AML-193 (cell line): Measurements from ENCODE around the gene ZBTB7C.
A peak's percentile ranks its signal among the peaks of the same experiment; 100 is the strongest.

Source experiments
- DNase-seq, 2 experiments: peaks; one replicate each; lab custom pipeline; 2025; lab: John Stamatoyannopoulos, UW

The ZBTB7C gene

DNA sequence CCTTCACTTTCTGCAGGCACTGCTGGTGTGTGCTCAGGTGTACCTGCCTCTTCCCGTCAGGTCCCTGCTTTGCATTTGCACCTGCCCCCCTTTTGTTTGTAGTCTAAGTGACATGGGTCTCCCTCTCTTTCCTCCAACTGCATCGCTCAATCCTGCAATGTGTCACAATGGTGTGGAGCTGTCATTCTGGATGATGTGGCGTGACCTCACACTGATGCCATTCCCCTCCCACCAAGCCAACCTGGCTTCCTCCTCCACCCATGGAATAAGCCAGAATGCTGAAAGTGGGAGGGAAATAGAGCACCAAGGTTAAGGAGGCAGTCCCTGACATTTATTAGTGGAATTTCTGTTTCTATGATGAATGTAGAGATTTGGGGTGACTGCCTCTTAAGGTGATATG, 156.7 kb downstream of the ZBTB7C start:
- no peak for DNase-seq

DNA sequence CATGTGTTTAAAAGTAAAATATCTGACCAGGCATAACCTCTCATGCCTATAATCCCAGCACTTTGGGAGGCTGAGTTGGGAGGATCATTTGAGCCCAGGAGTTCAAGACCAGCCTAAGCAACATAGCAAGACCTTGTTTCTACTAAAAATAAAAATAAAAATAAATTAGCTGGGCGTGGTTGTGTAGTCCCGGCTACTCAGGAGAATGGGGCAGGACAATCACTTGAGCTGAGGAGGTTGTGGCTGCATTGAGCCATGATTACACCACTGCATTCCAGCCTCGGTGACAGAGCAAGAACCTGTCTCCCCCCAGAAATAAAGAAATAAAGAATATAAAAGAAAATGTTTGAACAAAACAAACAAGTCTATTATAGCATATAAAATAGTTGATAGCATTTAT, 158.3 kb downstream of the ZBTB7C start:
- DNase-seq, result no peak

DNA sequence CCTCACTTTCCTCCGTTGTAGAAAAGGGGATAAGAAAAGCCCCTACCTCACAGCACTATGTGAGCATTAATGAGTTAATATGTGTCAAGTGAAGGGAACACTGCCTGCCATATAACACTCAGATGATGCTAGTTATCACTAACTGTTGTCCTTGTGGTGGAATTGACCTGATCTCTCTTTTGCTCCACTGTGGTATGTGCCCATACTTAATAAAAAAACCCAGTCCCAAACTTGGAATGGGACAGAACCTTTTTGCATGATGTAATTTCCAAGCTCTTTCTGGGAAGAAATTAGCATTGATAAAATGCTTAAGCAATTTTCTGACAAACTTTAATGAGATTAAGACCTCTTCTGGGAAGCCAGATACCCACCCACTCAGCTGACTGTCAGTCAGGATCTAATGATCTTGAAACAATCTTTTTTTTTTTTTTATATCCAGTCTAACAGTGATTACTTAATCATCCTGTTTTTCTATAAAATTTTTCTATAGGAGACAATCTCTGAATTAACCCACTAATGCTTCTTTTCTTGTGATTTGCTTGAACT, 158.7 kb downstream of the ZBTB7C start:
- no peak for DNase-seq

DNA sequence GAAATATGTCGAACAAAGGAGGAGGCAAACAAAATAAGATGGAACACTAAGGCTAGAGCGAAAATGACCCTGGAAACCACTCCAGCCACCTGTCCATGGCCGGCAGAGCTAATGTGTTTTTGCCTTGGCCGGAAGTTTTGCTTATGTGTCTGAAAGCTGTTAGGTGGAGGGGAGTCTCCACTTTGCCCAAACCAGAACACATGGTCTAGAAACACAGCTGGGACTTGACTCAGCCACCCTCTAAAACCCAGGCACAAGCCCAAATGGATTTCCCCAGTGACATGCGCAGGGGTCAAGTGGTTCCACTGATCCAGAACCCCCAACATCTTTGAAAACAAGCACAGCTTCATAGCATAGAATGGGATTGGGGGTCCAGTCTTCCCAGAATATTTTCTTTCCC, 159.3 kb downstream of the ZBTB7C start:
- no peak for DNase-seq

DNA sequence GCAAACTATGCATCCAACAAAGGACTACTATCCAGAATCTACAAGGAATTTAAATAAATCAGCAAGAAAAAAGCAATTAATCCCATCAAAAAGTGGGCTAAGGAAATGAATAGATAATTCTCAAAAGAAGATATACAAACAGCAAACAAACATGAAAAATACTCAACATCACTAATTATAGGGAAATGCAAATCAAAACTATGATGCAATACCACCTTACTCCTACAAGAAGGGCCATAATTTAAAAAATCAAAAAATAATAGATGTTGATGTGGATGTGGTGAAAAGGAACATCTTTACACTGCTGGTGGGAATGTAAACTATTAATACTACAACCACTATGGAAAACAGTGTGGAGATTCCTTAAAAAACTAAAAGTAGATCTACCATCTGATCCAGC, 164.7 kb downstream of the ZBTB7C start:
- DNase-seq, result no peak

DNA sequence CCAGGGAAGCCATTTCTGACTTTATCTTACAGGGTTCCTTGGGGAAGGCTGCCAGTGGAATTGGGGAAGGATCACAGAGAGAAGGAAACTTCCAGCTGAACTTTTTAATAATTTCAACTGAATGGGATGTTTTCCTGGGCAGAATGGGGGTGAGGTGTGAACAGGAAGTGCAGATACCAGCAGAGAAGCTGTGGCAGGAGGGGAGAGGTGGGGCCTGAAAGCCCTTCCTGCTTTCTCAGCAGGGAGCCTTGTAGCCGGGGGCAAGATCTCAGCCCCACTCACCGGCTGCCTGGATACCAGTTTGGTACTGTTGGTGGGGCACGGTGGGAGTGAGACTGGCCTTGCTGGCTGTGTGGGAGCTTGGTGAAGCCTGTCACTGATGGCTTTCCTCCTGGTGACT, 170.5 kb downstream of the ZBTB7C start:
- DNase-seq, result no peak

DNA sequence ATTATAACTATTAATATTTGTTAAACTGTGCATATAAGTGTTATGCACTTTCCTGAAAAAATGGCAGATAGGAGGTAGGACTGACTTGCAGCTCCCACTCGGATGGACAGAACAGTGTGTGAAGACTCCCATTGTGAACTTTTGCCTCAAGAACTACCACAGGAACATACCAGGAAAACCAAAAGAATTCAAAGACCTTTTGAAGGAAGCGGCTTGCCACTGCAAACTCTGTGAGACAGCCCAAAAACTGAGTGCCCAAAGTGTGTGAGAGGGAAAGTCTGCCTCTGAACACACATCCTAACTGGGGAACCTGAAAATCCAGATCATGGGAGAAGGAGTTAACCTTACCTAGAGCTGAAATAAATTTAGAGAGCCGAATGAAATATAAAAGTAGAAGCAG, 171.0 kb downstream of the ZBTB7C start:
- DNase-seq, result no peak

DNA sequence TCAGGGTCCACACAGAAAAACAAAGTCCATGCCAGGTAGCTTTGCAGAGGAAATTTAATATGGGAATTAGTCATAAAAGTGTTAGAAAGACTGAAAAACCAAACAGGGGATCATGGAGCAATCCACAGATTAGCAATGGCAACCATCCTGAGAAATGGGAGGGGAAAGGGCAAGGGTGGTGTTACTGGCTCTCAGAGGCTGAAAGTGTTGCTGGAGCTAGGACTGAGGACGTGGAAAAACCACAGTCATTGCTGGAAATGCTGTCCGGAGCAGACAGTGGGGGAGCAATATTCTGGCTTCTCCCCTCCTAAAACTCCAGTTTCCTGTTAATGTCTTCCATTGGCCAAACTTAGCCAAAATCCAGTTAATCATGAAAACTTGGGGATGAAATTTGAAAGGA, 172.4 kb downstream of the ZBTB7C start:
- no peak for DNase-seq

DNA sequence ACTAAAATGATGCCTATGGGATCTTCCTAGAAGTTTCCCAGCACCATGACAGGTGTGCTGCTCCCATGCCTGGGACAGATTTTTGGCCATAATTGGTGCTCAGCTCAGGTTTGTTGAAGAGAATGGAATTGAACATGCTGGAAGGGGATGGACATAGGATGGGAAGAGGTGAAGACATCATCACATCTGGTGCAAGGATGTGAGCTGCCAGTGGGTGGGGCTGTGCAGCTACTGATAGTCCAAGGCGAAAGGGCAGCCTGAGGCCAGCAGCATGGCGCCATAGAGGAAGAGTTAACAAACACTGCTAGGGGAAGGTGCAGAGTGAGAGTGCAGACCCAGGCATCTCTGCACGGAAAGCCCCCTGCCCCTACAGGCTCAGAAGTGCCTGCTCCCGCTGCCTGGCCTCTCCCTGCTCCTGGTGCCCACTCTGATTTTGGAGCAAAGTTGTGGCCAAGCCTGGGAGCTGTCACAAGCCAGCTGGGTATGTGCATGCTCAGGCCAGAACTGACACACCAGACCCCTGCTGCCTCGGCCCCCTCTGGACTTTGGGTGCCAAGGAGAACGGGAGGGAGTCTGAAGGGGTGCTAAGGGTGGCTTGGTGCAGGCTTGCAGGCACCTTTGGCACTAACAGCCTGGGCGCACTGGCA, 178.6 kb downstream of the ZBTB7C start:
- peak; percentile 76 to 88 for DNase-seq

DNA sequence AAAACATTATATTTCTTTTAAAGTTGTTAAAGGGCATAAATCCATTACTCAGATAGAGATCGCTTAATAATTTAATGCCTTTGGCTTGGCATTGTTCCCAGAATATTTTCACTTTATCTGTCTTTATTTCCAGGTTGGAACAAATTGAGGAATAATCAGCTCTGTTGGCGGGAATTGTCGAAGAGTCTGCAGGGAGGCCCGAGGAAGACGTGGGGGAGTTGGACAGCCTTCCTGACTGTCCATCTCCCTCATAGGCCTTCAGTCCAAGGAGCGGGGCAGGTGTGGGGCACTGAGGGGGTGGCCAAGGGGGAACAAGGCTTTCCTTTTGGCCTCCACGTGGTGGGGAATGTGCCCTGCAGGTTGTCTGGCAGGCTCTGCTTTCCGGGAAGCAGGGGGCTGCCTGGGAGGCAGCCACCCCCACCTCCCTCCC, 179.6 kb downstream of the ZBTB7C start:
- DNase-seq, result no peak

DNA sequence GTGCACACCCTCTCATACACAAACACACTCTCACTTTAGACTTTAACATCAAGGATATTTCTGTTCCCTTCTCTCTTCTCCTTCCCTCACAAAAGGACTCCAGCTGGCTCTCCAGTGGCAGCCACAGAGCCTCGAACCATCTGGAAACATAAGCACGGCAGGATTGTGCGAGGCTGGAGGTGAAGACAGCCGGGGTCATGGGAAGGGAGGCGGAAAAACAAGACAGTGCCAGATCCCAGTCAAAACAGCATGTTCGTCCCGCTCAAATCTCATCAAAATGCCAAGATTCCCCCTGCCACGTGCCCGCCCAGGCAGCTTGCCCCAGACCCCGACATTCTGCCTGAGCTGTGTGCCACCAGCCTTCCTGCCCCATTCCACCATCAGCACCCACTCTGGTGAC, 180.3 kb downstream of the ZBTB7C start:
- no peak for DNase-seq

DNA sequence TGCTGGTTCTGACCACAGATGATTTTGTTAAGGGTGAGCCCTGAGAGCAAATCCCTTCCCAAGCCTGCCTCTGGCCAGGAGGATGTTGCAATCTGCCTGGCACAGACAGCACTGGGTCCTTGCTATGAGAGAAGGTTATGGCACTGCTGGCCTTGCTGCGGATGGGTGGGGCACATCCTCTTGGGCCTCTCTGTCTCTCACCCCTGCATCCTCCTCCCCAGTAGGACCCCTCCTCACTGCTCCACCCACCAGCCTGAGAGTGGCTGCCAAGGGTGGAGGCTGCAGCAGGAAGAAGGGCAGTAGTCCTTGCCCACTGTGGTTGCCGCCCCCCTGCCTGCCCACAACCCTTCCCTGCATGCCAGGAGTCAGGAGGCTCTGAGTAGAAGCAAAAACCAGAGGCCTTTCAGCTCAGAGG, 180.9 kb downstream of the ZBTB7C start:
- peak in 1 of 2 experiments; percentile 20 for DNase-seq

DNA sequence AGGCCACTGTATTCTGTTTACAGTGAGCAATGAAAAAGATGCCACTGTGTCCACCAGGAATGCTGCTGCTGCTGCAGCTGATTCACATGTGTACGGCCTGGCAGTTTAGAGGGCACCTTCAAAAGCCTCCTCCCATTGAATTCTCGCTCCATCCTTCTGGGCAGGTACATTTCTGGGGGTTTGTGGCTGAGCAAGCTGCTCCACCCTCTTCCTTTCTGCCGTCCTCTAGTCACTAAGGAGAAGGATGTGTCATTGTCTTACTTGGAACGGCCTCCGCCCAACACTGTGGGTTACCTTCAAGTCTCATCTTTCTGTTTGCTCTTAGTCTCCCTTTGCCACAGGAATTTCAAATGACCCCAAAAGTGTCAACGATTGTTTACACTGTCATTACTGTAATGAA, 182.0 kb downstream of the ZBTB7C start:
- no peak for DNase-seq

DNA sequence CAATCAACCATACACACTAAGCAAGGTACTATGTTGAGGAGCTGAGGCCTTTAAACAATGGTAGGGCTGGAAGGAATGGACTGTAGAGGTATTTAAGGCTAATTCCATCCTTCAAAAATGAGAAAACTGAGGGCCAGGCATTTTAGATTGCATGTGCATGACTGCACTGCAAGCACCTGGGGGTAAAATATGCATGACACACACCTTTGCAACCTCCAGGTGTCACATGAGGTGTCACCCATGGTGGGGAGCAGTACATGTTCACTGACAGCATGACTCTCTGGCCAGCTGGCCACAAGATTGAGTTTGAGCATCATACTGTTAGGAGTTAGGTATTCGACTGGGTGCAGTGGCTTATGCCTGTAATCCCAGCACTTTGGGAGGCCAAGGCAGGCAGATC, 182.8 kb downstream of the ZBTB7C start:
- no peak for DNase-seq

DNA sequence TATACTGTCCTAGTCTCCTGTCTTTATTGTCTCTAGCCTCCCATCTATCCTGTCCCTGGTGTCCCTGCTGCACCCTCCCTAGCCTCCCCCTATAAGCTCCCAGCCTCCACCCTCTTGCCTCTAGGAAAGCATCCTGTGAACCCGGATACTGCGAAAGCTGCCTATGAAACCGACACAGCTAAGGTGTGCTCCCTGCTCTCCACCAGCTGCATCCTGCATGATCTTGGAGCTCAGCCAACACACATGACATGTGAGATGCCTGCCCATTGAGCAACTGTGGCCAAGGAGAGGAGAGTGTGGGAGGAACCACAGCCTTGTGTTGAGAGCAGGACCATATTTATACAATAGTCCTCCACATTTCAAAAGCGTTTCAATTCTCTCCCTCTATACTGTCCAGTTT, 187.1 kb downstream of the ZBTB7C start:
- peak; percentile 71 to 72 for DNase-seq

DNA sequence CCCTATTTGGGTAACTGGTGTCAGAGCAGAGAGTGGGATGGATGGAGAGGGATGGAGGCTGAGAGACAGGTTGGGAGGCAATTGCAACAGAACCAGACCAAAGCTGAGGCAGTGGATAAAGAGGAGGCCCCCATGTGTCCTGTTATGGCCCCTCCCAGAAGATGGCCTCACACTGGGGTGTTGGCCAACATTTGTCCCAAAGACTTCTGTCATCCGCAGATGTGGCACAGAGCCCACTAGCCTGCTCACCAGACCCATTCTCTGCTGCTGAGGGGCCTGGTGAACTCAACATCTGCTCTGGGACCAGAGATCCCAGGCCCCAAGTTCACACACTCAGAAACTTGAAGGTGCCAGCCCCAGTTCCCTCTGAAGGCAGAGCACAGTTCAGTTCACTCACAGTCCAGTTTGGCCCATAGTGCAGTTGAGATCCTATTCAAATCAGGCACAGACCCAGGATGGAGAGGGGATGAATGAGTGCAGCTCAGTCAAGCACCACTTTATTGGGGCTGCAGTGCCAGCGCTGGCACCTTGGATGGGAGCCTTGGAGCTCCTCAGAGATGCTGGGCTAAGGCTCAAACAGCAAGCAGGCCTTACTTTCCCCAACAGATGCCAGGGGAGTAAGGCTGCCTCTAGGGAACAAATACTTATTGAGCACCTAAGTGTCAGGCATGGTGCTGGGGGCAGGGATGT, 189.2 kb downstream of the ZBTB7C start:
- no peak for DNase-seq

DNA sequence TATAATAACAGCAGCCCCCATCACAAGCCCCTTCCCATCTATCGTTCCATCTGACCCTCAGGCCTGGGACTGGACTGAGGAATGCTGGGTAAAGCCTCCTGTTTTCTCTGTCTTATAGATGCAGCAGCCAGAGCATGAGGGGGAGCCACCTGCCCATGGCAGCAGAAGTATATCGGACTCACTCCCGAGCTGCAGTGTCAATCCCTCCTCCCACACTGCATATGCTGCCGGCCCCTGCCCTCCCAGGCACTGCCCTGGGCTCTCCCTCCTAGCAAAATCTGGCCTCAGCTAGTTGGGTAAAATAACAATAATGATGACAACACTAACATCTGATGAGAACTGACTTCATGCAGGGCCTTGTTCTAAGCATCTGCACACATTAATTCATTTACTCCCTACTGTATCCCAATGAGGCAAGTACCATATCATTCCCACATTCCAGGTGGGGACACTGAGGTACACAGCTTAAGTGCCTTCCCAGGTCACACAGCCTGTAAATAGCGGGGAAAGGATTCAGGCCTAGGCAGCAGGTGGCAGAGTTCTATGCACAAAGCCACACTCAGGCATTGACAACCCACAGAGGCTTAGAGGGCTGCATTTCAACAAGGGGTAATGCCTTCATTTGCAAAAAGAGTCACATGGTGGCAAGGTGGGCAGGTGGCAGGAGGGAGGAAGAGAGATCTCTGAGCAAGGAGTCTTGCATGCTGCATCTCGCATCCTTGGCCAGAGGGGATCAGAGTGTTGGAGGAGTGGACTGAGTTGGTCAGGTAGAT, 190.0 kb downstream of the ZBTB7C start:
- no peak for DNase-seq

DNA sequence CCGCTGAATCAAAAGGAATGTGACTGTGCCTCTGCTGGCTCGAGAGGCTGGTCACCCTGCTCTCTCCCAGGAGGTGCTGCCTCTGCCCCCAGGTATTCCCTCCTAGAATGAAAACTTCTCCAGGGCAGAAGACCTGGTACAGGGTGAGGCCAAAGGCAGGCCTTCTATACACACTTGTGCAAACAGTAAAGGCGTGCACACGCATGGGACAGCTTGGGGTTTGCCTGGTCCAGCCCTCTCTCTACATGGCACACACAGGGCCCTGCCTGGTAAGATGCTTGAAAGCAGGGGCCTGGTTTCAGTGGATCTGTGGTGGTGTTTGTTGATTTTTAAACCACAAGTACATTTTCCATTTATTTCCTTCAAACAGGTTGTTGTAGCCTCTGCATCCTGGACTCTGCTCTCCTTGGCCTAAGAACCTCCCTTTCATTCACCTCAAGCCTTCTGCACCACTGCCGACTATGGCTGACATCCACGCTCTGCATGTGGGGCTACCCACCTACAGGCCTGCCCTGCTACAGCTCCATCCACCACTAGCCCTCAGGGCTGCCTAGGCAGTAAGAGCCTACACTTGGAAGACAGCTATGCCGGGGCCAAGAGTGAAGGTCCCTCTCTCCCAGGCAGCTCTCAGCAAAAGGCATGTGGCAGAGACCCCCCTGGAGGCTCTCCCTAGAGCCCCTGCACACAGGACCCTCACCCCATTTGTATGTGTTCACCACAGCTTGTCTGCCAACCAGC, 190.7 kb downstream of the ZBTB7C start:
- DNase-seq, result no peak

DNA sequence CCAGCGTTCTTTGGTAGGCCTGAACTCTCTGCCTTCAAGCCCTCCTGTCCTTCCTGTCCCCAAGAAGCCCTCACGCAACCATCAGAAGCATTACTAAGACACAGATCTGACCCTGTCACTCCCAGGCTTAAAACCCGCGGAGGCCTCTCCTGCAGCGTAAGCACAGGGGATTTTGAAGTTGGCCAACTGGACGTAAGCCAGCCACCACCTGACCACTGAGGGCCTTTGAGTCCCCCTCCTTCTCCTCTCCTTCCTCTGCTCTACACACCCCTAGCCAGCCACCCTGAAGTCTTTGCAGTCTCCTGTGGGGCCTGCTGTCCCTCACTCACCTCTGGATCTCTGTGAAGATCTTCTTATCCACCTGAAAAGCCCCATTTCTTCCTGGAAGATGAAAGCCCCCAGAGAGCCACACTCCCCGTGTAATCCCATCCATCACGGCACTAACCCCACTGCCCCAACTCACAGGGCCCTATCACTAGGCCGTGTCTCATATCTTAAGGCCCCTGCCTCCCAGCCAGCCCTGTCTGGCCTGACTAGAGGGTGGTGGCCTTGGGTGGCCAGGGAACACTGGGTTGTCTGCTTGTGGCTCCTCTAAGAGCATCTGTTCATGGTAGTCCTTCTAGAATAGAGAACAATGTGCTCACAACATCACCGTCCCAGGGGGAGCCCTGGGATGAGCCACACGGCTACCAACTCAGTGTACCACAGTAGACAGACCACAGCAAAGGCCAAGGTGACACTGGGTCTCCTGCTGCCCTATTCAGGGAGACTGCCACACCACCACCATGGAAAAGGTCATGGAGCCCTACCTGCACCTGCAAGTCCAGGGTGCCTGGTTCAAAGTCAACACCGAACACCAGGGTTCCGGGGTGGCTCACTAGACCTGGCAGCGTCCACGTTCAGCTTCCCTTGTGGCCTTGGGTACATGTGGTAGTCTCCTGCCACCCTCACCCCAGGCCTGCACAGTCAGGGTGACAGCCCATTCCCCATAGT, 191.6 kb downstream of the ZBTB7C start:
- no peak for DNase-seq

DNA sequence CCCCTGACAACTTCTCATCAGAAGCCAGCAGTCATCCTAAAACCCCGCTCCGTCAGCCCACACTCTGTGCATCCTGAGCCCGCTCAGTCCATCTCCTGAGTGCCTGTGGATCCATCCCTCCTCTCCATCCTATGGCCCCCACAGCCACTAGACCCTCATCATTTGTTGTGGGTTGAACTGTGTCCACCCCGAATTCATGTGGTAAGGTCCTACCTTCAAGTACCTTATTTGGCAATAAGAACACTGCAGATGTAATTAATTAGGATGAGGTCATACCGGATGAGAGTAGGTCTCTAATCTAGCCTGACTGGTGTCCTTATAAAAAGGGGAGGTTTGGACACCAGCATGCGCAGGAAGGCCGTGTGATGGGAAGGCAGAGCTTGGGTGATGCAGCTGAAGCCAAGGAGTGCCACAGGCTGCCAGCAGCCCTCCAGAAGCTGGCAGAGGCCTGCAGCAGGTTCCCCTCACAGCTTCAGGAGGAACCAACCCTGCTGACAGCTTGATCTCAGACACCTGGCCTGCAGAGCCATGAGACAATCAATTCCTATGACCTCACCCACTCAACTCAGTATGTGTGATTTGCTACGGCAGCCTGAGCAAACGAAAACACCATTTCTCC, 192.4 kb downstream of the ZBTB7C start:
- no peak for DNase-seq
